Naive B cell (primary cell): Measurements from ENCODE around the gene NATD1. TPM values are rescaled to one million over a fixed set of nuclear protein-coding genes. Genes with fewer than 3 reads are reported as not detected.
A peak's percentile ranks its signal among the peaks of the same experiment; 100 is the strongest.
"Not testable (repeated sequence)": the region's sequence is repeated elsewhere in the genome, so short reads cannot be mapped to it uniquely, and the experiment has no call there.

Experiments used
- ATAC-seq, 2 donors: fragments of 150-1000 bp; cut with Tn5 transposase; 2 replicates each; pipeline ENCODE4 v1.10.0; 2021; ENCODE audit warnings: low read depth in 2 of 2, mild to moderate bottlenecking in 2 of 2, moderate library complexity in 2 of 2
- DNase-seq: peaks from one replicate; pipeline ENCODE4 v3.0.0; 2022
- H3K27ac Mint-ChIP-seq, 6 donors: one replicate each; pipeline ENCODE4 v1.8.0; 2020 to 2022; ENCODE audit warnings: mild to moderate bottlenecking in 6 of 6, mixed read lengths in 6 of 6, moderate library complexity in 5 of 6, inconsistent platforms in 2 of 6
- H3K27me3 Mint-ChIP-seq, 3 donors: one replicate each; pipeline ENCODE4 v1.8.0; 2021 to 2022; ENCODE audit warnings: mixed read lengths in 3 of 3, mild to moderate bottlenecking in 1 of 3
- H3K36me3 Mint-ChIP-seq, 2 donors: one replicate each; pipeline ENCODE4 v1.8.0; 2020 to 2022; ENCODE audit warnings: mixed read lengths in 2 of 2, inconsistent platforms in 1 of 2, mild to moderate bottlenecking in 1 of 2
- H3K4me1 Mint-ChIP-seq, 3 donors: one replicate each; pipeline ENCODE4 v1.8.0; 2020 to 2022; ENCODE audit warnings: mixed read lengths in 3 of 3, inconsistent platforms in 1 of 3, mild to moderate bottlenecking in 1 of 3, moderate library complexity in 1 of 3
- H3K4me3 Mint-ChIP-seq, 8 donors: one replicate each; pipeline ENCODE4 v1.8.0; 2020 to 2022; ENCODE audit warnings: mild to moderate bottlenecking in 8 of 8, mixed read lengths in 8 of 8, moderate library complexity in 8 of 8, inconsistent platforms in 2 of 8
- H3K9me3 Mint-ChIP-seq, 7 donors: one replicate each; pipeline ENCODE4 v1.8.0; 2020 to 2022; ENCODE audit warnings: mixed read lengths in 7 of 7, mild to moderate bottlenecking in 5 of 7, inconsistent platforms in 2 of 7, moderate library complexity in 1 of 7
- polyA plus RNA-seq, 6 donors: library from polyadenylated mRNA; unstranded; fragments of 300-500 nt; fragmentation: Illumina TruSeq; gene quantifications; one replicate each; pipeline ENCODE4 v1.2.3, GENCODE V29; 2021; ENCODE audit warnings: low read depth in 6 of 6

Gene NATD1
- polyA plus RNA-seq, 6 donors from 2014 or later, result 0.52 to 2.2 (median 1.2) TPM; not detected in 1

DNA sequence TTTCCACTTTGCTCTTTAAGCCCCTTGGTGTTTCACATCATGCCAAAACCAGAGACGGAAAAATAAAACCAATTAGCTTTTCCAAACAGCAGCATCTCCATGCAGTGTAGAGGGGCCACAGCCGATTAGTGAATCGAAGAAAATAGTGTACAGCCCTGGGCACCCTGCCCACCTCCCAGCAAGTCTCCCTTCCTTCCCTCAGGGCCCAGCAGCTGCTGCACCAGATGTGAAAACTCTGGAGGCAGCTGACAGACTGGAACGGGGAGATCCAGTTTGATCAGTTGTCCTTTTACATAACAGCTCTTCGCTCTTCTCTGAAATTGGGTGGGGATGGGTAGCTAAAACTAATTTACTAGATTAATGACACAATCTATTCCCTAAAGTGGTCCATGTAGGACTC is 58.5 kb downstream of the NATD1 start:
- H3K9me3 Mint-ChIP-seq, result no peaks in the 10 kb centered on the region
- peaks cover 7 to 16% (median 8%) of the 10 kb centered on the region in 3 donors for H3K4me1 Mint-ChIP-seq
- DNase-seq (no peak), ATAC-seq (no peak)
- peak overlapping the region in 3 of 6 donors; percentile 57 to 78 (median 78) for H3K27ac Mint-ChIP-seq
- H3K27me3 Mint-ChIP-seq, result no peaks in the 10 kb centered on the region
- H3K36me3 Mint-ChIP-seq, result peaks cover 18 to 26% of the 10 kb centered on the region in 2 donors
- H3K4me3 Mint-ChIP-seq, result no peak overlapping the region

GRCh38 chr17:21194226-21194625 is 59.0 kb downstream of the NATD1 start:
- H3K4me3 Mint-ChIP-seq, result no peak overlapping the region
- peaks cover 7 to 15% (median 8%) of the 10 kb centered on the region in 3 donors for H3K4me1 Mint-ChIP-seq
- H3K27ac Mint-ChIP-seq, result peak overlapping the region in 3 of 6 donors; percentile 54 to 87 (median 57)
- peaks cover 18 to 26% of the 10 kb centered on the region in 2 donors for H3K36me3 Mint-ChIP-seq
- no peaks in the 10 kb centered on the region for H3K27me3 Mint-ChIP-seq
- ATAC-seq, result no peak
- no peak for DNase-seq
- no peaks in the 10 kb centered on the region for H3K9me3 Mint-ChIP-seq

DNA sequence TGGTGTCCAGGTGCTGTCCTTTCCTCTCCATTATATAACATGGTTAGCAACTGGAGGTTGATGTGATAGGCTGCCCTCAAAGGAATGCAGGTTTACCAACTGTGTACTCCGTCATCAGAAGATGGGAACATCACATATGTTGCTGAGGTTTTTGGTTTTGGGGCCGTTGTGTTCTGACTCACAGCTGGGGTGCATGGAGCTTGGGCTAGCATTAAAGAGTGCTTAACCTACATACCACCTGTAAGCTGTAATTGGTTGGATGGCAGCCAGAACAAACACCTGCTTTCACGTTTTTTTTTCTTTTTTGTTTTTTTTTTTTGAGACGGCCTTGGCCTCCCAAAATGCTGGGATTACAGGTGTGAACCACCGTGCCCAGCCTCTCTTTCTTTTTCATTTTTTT is 60.2 kb downstream of the NATD1 start:
- DNase-seq, result no peak
- Mint-ChIP-seq H3K36me3 (peaks cover 12 to 18% of the 10 kb centered on the region in 2 donors), H3K9me3 (no peaks in the 10 kb centered on the region), H3K27me3 (no peaks in the 10 kb centered on the region), H3K4me1 (peaks cover 0 to 15% (median 0%) of the 10 kb centered on the region in 3 donors), H3K4me3 (no peak overlapping the region), H3K27ac (no peak overlapping the region)
- ATAC-seq, result no peak

DNA sequence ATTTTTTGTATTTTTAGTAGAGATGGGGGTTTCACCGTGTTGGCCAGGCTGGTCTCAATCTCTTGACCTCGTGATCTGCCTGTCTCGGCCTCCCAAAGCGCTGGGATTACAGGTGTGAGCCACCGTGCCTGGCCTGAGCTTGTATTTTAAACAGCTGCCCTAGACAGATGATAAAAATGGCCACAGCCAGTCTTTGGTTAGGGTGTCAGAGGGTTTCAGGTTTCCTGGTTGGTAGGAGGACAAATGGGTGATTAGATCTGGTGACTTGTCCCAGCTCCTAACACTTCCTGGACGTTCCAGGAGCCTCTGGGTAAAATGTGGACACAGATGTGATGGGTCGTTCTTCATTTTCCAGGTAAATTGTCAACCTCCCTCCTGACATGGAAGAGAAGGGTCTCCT is 60.8 kb downstream of the NATD1 start:
- peaks cover 11 to 17% of the 10 kb centered on the region in 2 donors for H3K36me3 Mint-ChIP-seq
- not testable (repeated sequence) for H3K4me3 Mint-ChIP-seq, H3K27ac Mint-ChIP-seq, ATAC-seq, H3K9me3 Mint-ChIP-seq, H3K27me3 Mint-ChIP-seq, DNase-seq
- H3K4me1 Mint-ChIP-seq, result peaks cover 0 to 12% (median 0%) of the 10 kb centered on the region in 3 donors

GRCh38 chr17:21191698-21192097 is 61.5 kb downstream of the NATD1 start:
- H3K9me3 Mint-ChIP-seq, result no peaks in the 10 kb centered on the region
- peaks cover 0 to 7% (median 0%) of the 10 kb centered on the region in 3 donors for H3K4me1 Mint-ChIP-seq
- peaks cover 11 to 19% of the 10 kb centered on the region in 2 donors for H3K36me3 Mint-ChIP-seq
- ATAC-seq, result no peak
- no peak for DNase-seq
- no peaks in the 10 kb centered on the region for H3K27me3 Mint-ChIP-seq
- peak overlapping the region in 2 of 6 donors; percentile 52 to 54 for H3K27ac Mint-ChIP-seq
- no peak overlapping the region for H3K4me3 Mint-ChIP-seq

- H3K4me3 Mint-ChIP-seq, result no peak overlapping the region
- peaks cover 0 to 5% (median 0%) of the 10 kb centered on the region in 3 donors for H3K4me1 Mint-ChIP-seq
- no peaks in the 10 kb centered on the region for H3K9me3 Mint-ChIP-seq
- no peak for DNase-seq
- H3K27me3 Mint-ChIP-seq, result no peaks in the 10 kb centered on the region
- no peak for ATAC-seq
- peaks cover 11 to 24% of the 10 kb centered on the region in 2 donors for H3K36me3 Mint-ChIP-seq
- H3K27ac Mint-ChIP-seq, result peak overlapping the region in 1 of 6 donors; percentile 58
These were observed 63.1 kb downstream of the NATD1 start for GRCh38 chr17:21190078-21190477.

DNA sequence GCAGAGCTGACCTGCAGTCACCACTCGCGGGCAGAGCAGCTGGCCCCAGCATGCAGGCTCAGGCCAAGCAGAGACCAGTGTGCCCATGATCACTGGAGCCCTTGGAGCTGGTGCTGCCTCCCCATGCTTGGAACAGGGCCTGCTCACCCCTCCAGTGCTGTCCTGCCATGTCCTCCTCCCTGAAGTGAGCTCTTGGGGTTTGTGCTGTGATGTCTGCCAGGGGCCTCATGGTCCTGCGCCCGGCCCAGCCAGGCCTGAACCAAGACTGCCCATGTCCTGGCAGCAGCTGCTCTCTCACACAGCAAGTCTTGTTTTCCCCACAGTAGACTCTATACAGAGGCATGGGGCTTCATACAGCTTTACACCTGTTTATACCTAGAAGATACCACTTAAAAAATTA is 63.8 kb downstream of the NATD1 start:
- Mint-ChIP-seq H3K4me3 (no peak overlapping the region), H3K9me3 (no peaks in the 10 kb centered on the region), H3K27me3 (no peaks in the 10 kb centered on the region), H3K4me1 (peaks cover 0 to 2% (median 0%) of the 10 kb centered on the region in 3 donors), H3K27ac (no peak overlapping the region), H3K36me3 (peaks cover 17 to 28% of the 10 kb centered on the region in 2 donors)
- no peak for ATAC-seq
- no peak for DNase-seq

Other genes starting within 250 kb of the NATD1 start
- 10 to 100 TPM; 16.5 to 53.5 (median 48.4) TPM for gene USP22, start 210.4 kb downstream of the NATD1 start, polyA plus RNA-seq
- 10 to 100 TPM in 2 of 6 donors, 1 to 10 TPM in 4; 3.9 to 11.7 (median 8.7) TPM for gene DHRS7B, start 126.4 kb downstream of the NATD1 start, polyA plus RNA-seq
- gene TMEM11, start 39.2 kb downstream of the NATD1 start, polyA plus RNA-seq, result 10 to 100 TPM; 39.7 to 54.3 (median 42.7) TPM
- gene MAP2K3, start 31.3 kb upstream of the NATD1 start, polyA plus RNA-seq, result 100 to 1,000 TPM in 2 of 6 donors, 10 to 100 TPM in 4; 93.2 to 151 (median 99.7) TPM
- gene KCNJ12, start 122.9 kb upstream of the NATD1 start, polyA plus RNA-seq, result not detected